Measurements from ENCODE around the gene TOMM70. TPM values are rescaled to one million over a fixed set of nuclear protein-coding genes. Genes with fewer than 3 reads are reported as not detected.

Gene TOMM70
- total and polyA plus RNA-seq, 4 donors: 17.1 to 33.9 (median 24.9) TPM

Other genes with a start within 250 kb of the TOMM70 start
- gene TBC1D23, start 140.1 kb downstream of the TOMM70 start, total RNA-seq: 10 to 100 TPM; 44.1 to 59.3 TPM
- 10 to 100 TPM; 19.5 to 22.5 TPM for gene TBC1D23, start 140.1 kb downstream of the TOMM70 start, polyA plus RNA-seq
- gene NIT2, start 66.3 kb downstream of the TOMM70 start, total RNA-seq: 10 to 100 TPM; 33.7 to 34.0 TPM
- gene NIT2, start 66.3 kb downstream of the TOMM70 start, polyA plus RNA-seq: 10 to 100 TPM; 13.3 to 58.7 TPM
- gene LNP1, start 450 bp upstream of the TOMM70 start, total RNA-seq: 1 to 10 TPM; 2.8 to 5.1 TPM
- 10 to 100 TPM in 1 of 2 donors, 1 to 10 TPM in 1; 6.5 to 12.8 TPM for gene LNP1, start 450 bp upstream of the TOMM70 start, polyA plus RNA-seq
- gene TMEM45A, start 91.5 kb upstream of the TOMM70 start, total RNA-seq: 10 to 100 TPM; 39.2 to 47.5 TPM
- 10 to 100 TPM; 29.2 to 33.5 TPM for gene TMEM45A, start 91.5 kb upstream of the TOMM70 start, polyA plus RNA-seq
- gene ADGRG7, start 208.5 kb upstream of the TOMM70 start, total RNA-seq: under 1 TPM in 1 of 2 donors, not detected in 1; 0.51 TPM
- 1 to 10 TPM in 1 of 2 donors, under 1 TPM in 1; 0.08 to 1.4 TPM for gene ADGRG7, start 208.5 kb upstream of the TOMM70 start, polyA plus RNA-seq

Data from aorta (tissue), 4 donors.